Peyer's patch (tissue), 4 donors: ENCODE data around the gene DVL2.

Source experiments
- CTCF ChIP-seq, 6 experiments: fragments of 450-650 bp in 4 of 6; fragments of 200-600 bp in 2 of 6; sonication (generic) in 1 of 6; IDR thresholded peaks; one replicate each; pipeline ENCODE4 v1.5.1; 2017 to 2019; ENCODE audit warnings: antibody characterized with exemption in 6 of 6, mild to moderate bottlenecking in 3 of 6, moderate library complexity in 1 of 6
- POLR2A ChIP-seq, 2 donors: fragments of 450-650 bp; IDR thresholded peaks; one replicate each; pipeline ENCODE4 v1.5.1; 2017; ENCODE audit warnings: antibody characterized with exemption in 2 of 2, mild to moderate bottlenecking in 2 of 2, moderate library complexity in 2 of 2

GRCh38 chr17:7262935-7263800 is 28.9 kb upstream of the DVL2 start:
- TF ChIP-seq CTCF (IDR thresholded peaks at IDR 0.05) (no peak), POLR2A (IDR thresholded peaks at IDR 0.05) (peak; percentile 76 to 78)
